ENCODE data around the gene TRIP6. TPM values are rescaled to one million over a fixed set of nuclear protein-coding genes. Genes with fewer than 3 reads are reported as not detected.

TRIP6 gene
- total RNA-seq, 3 donors from 2014 or later: 27.8 to 42.7 (median 30.0) TPM

GRCh38 chr7:100887516-100888290 is 20.5 kb downstream of the TRIP6 start:
- ATAC-seq (peak; percentile 44), DNase-seq (peak; percentile 73 to 88 (median 76))
- no peak overlapping the region for H3K4me3 ChIP-seq
- H3K36me3 ChIP-seq (ENCODE audit: low read depth): peaks cover 8% of the 10 kb centered on the region
- no peaks in the 10 kb centered on the region for H3K9me3 ChIP-seq
- intact Hi-C loops (cut with DNase I, micrococcal nuclease): no loop called here
- H3K4me1 ChIP-seq (ENCODE audit: low read depth): peaks cover 25% of the 10 kb centered on the region
- TF ChIP-seq CTCF (IDR thresholded peaks at IDR 0.05): no peak

GRCh38 chr7:100888291-100888987 is 21.3 kb downstream of the TRIP6 start:
- H3K4me1 ChIP-seq (ENCODE audit: low read depth): peaks cover 25% of the 10 kb centered on the region
- no peaks in the 10 kb centered on the region for H3K9me3 ChIP-seq
- intact Hi-C loops (cut with DNase I, micrococcal nuclease): no loop called here
- H3K36me3 ChIP-seq (ENCODE audit: low read depth): peaks cover 8% of the 10 kb centered on the region
- peak in 1 of 3 donors; percentile 43 for DNase-seq
- ATAC-seq: no peak
- peak overlapping the region; percentile 39 for H3K4me3 ChIP-seq
- TF ChIP-seq CTCF (IDR thresholded peaks at IDR 0.05): no peak

GRCh38 chr7:100888988-100889750 is 22.0 kb downstream of the TRIP6 start, which contains the start of gene UFSP1:
TSS of gene UFSP1 (minus strand) at chr7:100889715. CDS start at chr7:100889271, 444 bp downstream.
- peaks cover 25% of the 10 kb centered on the region for H3K4me1 ChIP-seq (ENCODE audit: low read depth)
- no peaks in the 10 kb centered on the region for H3K9me3 ChIP-seq
- peaks cover 8% of the 10 kb centered on the region for H3K36me3 ChIP-seq (ENCODE audit: low read depth)
- H3K4me3 ChIP-seq: peak within 1 kb of the TSS; percentile 39
- TF ChIP-seq CTCF (IDR thresholded peaks at IDR 0.05): no peak
- ATAC-seq (peak; percentile 48), DNase-seq (peak in 1 of 3 donors; percentile 69)
- intact Hi-C loops (cut with DNase I, micrococcal nuclease): no loop called here

- Histone ChIP-seq H3K36me3 (ENCODE audit: low read depth) (peaks cover 5% of the 10 kb centered on the region), H3K4me1 (ENCODE audit: low read depth) (peaks cover 40% of the 10 kb centered on the region), H3K9me3 (no peaks in the 10 kb centered on the region), H3K4me3 (no peak overlapping the region)
- DNase-seq (peak in 2 of 3 donors; percentile 55 to 71), ATAC-seq (no peak)
- intact Hi-C loops (cut with DNase I, micrococcal nuclease): no loop called here
- no peak for TF ChIP-seq CTCF (IDR thresholded peaks at IDR 0.05)
Measured at GRCh38 chr7:100890653-100891567, 23.7 kb downstream of the TRIP6 start.
